Measurements from ENCODE around the gene RRBP1.

DNA sequence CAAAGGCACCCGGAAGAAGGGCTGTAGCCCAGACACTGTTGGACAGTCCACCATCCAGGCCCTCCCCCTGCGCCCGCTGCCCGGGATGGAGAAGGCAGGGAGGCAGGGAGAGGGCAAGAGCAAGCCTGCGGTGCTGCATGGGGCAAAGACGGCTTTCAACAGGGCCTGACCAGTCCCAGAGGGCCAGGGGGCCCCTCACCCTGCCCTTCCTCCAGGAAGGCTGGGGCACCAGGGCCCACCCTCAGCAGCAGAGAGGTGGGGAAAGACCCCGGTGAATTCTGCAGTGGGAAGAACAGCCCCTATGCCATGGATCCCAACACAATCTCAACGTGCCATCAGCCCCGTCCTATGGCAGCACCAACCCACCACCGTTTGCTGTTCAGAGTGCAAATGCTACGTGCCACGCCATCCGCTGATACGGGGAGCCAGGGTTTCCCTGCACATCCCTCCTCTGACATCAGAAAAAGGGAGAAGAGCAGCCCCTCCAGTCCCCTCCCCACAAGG is 41.1 kb downstream of the RRBP1 start:
- TF ChIP-seq, protein P1, sequence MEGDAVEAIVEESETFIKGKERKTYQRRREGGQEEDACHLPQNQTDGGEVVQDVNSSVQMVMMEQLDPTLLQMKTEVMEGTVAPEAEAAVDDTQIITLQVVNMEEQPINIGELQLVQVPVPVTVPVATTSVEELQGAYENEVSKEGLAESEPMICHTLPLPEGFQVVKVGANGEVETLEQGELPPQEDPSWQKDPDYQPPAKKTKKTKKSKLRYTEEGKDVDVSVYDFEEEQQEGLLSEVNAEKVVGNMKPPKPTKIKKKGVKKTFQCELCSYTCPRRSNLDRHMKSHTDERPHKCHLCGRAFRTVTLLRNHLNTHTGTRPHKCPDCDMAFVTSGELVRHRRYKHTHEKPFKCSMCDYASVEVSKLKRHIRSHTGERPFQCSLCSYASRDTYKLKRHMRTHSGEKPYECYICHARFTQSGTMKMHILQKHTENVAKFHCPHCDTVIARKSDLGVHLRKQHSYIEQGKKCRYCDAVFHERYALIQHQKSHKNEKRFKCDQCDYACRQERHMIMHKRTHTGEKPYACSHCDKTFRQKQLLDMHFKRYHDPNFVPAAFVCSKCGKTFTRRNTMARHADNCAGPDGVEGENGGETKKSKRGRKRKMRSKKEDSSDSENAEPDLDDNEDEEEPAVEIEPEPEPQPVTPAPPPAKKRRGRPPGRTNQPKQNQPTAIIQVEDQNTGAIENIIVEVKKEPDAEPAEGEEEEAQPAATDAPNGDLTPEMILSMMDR (IDR thresholded peaks at IDR 0.05; ENCODE audit: insufficient read depth, low read length), result no peak
- no peak for TF ChIP-seq POLR2AphosphoS5 (IDR thresholded peaks at IDR 0.05; ENCODE audit: low read depth)
- TF ChIP-seq, protein P2, sequence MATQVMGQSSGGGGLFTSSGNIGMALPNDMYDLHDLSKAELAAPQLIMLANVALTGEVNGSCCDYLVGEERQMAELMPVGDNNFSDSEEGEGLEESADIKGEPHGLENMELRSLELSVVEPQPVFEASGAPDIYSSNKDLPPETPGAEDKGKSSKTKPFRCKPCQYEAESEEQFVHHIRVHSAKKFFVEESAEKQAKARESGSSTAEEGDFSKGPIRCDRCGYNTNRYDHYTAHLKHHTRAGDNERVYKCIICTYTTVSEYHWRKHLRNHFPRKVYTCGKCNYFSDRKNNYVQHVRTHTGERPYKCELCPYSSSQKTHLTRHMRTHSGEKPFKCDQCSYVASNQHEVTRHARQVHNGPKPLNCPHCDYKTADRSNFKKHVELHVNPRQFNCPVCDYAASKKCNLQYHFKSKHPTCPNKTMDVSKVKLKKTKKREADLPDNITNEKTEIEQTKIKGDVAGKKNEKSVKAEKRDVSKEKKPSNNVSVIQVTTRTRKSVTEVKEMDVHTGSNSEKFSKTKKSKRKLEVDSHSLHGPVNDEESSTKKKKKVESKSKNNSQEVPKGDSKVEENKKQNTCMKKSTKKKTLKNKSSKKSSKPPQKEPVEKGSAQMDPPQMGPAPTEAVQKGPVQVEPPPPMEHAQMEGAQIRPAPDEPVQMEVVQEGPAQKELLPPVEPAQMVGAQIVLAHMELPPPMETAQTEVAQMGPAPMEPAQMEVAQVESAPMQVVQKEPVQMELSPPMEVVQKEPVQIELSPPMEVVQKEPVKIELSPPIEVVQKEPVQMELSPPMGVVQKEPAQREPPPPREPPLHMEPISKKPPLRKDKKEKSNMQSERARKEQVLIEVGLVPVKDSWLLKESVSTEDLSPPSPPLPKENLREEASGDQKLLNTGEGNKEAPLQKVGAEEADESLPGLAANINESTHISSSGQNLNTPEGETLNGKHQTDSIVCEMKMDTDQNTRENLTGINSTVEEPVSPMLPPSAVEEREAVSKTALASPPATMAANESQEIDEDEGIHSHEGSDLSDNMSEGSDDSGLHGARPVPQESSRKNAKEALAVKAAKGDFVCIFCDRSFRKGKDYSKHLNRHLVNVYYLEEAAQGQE (IDR thresholded peaks at IDR 0.05; ENCODE audit: insufficient replicate concordance, low read depth), result no peak

Data from HL-60 (cell line).